Endothelial cell of umbilical vein (primary cell): ENCODE results near the gene ARHGAP45. TPM values are rescaled to one million over a fixed set of nuclear protein-coding genes. Genes with fewer than 3 reads are reported as not detected.

Experiments
- BruUV-seq: library from RNA; stranded (reverse); fragments of 400-500 nt; replicated peaks from 2 replicates; lab custom pipeline; 2021; lab: Mats Ljungman, UMichigan
- CTCF ChIA-PET: fragments of 300-600, 350-600 bp; sonication (Branson Sonifier 250); formaldehyde crosslinking; loops from one replicate; lab custom pipeline; 2021; ENCODE audit warnings: antibody characterized with exemption, inconsistent platforms; lab: Charles Lee
- POLR2A ChIA-PET: fragments of 300-600, 350-600 bp; sonication (Branson Sonifier 250); formaldehyde crosslinking; loops from one replicate; lab custom pipeline; 2021; ENCODE audit warnings: antibody characterized with exemption, inconsistent platforms; lab: Charles Lee
- DNase-seq: peaks from one replicate; pipeline ENCODE4 v3.0.0-alpha.2; 2011; ENCODE audit warnings: low read depth, low spot score
- FAIRE-seq: peaks from 2 replicates; lab custom pipeline; 2011; peaks lifted over from hg19 to GRCh38; lab: Jason Lieb, UNC
- H2AFZ ChIP-seq: 2 replicates; pipeline ENCODE4 v1.6.0; 2012; ENCODE audit warnings: low read depth, low read length, control low read depth, inconsistent platforms
- H3K27ac ChIP-seq: 2 replicates; pipeline ENCODE4 v1.5.1; 2011; ENCODE audit warnings: low read depth, mild to moderate bottlenecking, control low read depth, low read length, moderate library complexity; ENCODE audit not compliant: insufficient read depth
- H3K27me3 ChIP-seq, 2 experiments: 2 replicates each; pipeline versions ENCODE4 v1.6.0 to v1.6.1; 2011; ENCODE audit warnings: low read length in 2 of 2, mixed read lengths in 1 of 2; ENCODE audit not compliant: control insufficient read depth in 2 of 2, insufficient read depth in 2 of 2
- H3K36me3 ChIP-seq, 2 experiments: 2 replicates in 1 of 2; 3 replicates in 1 of 2; pipeline ENCODE4 v1.5.1; 2011; ENCODE audit warnings: low read length in 2 of 2, mild to moderate bottlenecking in 1 of 2, moderate library complexity in 1 of 2; ENCODE audit not compliant: control insufficient read depth in 2 of 2, insufficient read depth in 2 of 2; ENCODE audit errors: extremely low read depth in 1 of 2
- H3K4me1 ChIP-seq: 3 replicates; pipeline ENCODE4 v1.5.1; 2011; ENCODE audit warnings: mild to moderate bottlenecking, low read length; ENCODE audit not compliant: control insufficient read depth, insufficient read depth; ENCODE audit errors: extremely low read depth
- H3K4me2 ChIP-seq: 2 replicates; pipeline ENCODE4 v1.6.1; 2011; ENCODE audit warnings: low read length, control low read depth, mixed read lengths; ENCODE audit not compliant: insufficient read depth
- H3K4me3 ChIP-seq, 3 experiments: fragments of 200-600 bp in 1 of 3; sonication (generic), shearing (Covaris generic) in 1 of 3; replicated peaks in 1 of 3; 2 replicates each; pipeline ENCODE4 v1.5.1; 2011 to 2016; ENCODE audit warnings: control low read depth in 3 of 3, low read length in 3 of 3, mild to moderate bottlenecking in 2 of 3, inconsistent platforms in 1 of 3, low read depth in 1 of 3, moderate library complexity in 1 of 3; ENCODE audit not compliant: insufficient read depth in 1 of 3
- H3K79me2 ChIP-seq: 2 replicates; pipeline ENCODE4 v1.6.0; 2012; ENCODE audit warnings: low read length, inconsistent platforms; ENCODE audit not compliant: control insufficient read depth, insufficient read depth
- H3K9ac ChIP-seq: replicated peaks from 2 replicates; pipeline ENCODE3; 2011; ENCODE audit warnings: low read length, control low read depth; ENCODE audit not compliant: insufficient read depth; ENCODE audit errors: extremely low read depth
- H3K9me1 ChIP-seq: replicated peaks from 3 replicates; pipeline ENCODE4 v1.6.0; 2011; ENCODE audit warnings: mild to moderate bottlenecking, low read length; ENCODE audit not compliant: control insufficient read depth, insufficient read depth; ENCODE audit errors: extremely low read depth
- H3K9me3 ChIP-seq: replicated peaks from 2 replicates; pipeline ENCODE4 v1.5.1; 2012; ENCODE audit warnings: low read length, inconsistent platforms; ENCODE audit not compliant: control insufficient read depth, insufficient read depth
- H4K20me1 ChIP-seq: replicated peaks from 2 replicates; pipeline ENCODE3; 2011; ENCODE audit warnings: mild to moderate bottlenecking, low read length; ENCODE audit not compliant: control insufficient read depth, insufficient read depth; ENCODE audit errors: extremely low read depth
- EZH2 ChIP-seq: IDR thresholded peaks from 2 replicates; pipeline ENCODE4 v1.6.1; 2012; ENCODE audit warnings: borderline replicate concordance, low read depth, mild to moderate bottlenecking, moderate library complexity, low read length, inconsistent platforms; ENCODE audit not compliant: severe bottlenecking
- FOS ChIP-seq: IDR thresholded peaks from 2 replicates; pipeline ENCODE4 v1.6.1; 2011; ENCODE audit warnings: mild to moderate bottlenecking, low read length, moderate library complexity, borderline replicate concordance; ENCODE audit not compliant: insufficient read depth
- GATA2 ChIP-seq: IDR thresholded peaks from 2 replicates; pipeline ENCODE4 v1.7.0; 2011; ENCODE audit warnings: low read depth, mild to moderate bottlenecking, moderate library complexity, mixed read lengths, low read length; ENCODE audit not compliant: insufficient read length, insufficient read depth
- JUN ChIP-seq: IDR thresholded peaks from 2 replicates; pipeline ENCODE4 v1.6.1; 2011; ENCODE audit warnings: borderline replicate concordance, low read depth; ENCODE audit not compliant: insufficient read length, insufficient read depth
- MYC ChIP-seq: IDR thresholded peaks from one replicate; pipeline ENCODE4 v1.6.1; 2011; ENCODE audit warnings: mild to moderate bottlenecking, low read depth, low read length
- POLR2A ChIP-seq: IDR thresholded peaks from 2 replicates; pipeline ENCODE4 v1.6.1; 2012; ENCODE audit warnings: low read depth, mild to moderate bottlenecking, control low read depth, low read length
- POLR2AphosphoS5 ChIP-seq: IDR thresholded peaks from 2 replicates; pipeline ENCODE4 v1.6.1; 2012; ENCODE audit warnings: low read depth, mild to moderate bottlenecking, control low read depth, low read length, moderate library complexity; ENCODE audit not compliant: insufficient read depth
- dilution Hi-C: fragments of 300-500 bp; cut with MboI; formaldehyde crosslinking; loops from one replicate; pipeline ENCODE4 v1.15.0; 2019; ENCODE audit warnings: low sequenced_read_pairs; ENCODE audit not compliant: extremely low pct_ligation_motif_present
- intact Hi-C: fragments of 100-400 bp; cut with micrococcal nuclease; formaldehyde crosslinking; loops from one replicate; pipeline ENCODE4 v1.10.0; 2022
- polyA plus RNA-seq, 4 experiments: library from polyadenylated mRNA; depleted of rRNA in 3 of 4; stranded (reverse) in 3 of 4; unstranded in 1 of 4; fragments of >200 nt; gene quantifications; 2 replicates each; pipeline versions ENCODE4 v1.2.1 to v1.2.3, GENCODE V29; 2011 to 2012; ENCODE audit warnings: missing spikeins in 1 of 4
- total RNA-seq: library from RNA; stranded (reverse); gene quantifications from 2 replicates; pipeline ENCODE4 v1.2.3, GENCODE V29; 2021
- TF ChIP-seq, protein P1 (sequence below), 2 donors: IDR thresholded peaks; 1 replicate in 1 of 2; 2 replicates in 1 of 2; pipeline ENCODE4 v1.5.1; 2011; ENCODE audit warnings: low read length in 2 of 2, mild to moderate bottlenecking in 2 of 2, moderate library complexity in 2 of 2, control low read depth in 1 of 2, inconsistent platforms in 1 of 2, low read depth in 1 of 2; ENCODE audit not compliant: insufficient read depth in 1 of 2; ENCODE audit errors: extremely low read depth in 1 of 2
- TF ChIP-seq, protein P2 (sequence below): IDR thresholded peaks from 2 replicates; pipeline ENCODE4 v1.6.1; 2011; ENCODE audit not compliant: insufficient read depth, insufficient read length

The ARHGAP45 gene
- total and polyA plus RNA-seq, 2 donors (not counting 3 experiments of a cell fraction or from before 2014, with no cell fraction given), result 7.5 to 10.4 TPM

DNA sequence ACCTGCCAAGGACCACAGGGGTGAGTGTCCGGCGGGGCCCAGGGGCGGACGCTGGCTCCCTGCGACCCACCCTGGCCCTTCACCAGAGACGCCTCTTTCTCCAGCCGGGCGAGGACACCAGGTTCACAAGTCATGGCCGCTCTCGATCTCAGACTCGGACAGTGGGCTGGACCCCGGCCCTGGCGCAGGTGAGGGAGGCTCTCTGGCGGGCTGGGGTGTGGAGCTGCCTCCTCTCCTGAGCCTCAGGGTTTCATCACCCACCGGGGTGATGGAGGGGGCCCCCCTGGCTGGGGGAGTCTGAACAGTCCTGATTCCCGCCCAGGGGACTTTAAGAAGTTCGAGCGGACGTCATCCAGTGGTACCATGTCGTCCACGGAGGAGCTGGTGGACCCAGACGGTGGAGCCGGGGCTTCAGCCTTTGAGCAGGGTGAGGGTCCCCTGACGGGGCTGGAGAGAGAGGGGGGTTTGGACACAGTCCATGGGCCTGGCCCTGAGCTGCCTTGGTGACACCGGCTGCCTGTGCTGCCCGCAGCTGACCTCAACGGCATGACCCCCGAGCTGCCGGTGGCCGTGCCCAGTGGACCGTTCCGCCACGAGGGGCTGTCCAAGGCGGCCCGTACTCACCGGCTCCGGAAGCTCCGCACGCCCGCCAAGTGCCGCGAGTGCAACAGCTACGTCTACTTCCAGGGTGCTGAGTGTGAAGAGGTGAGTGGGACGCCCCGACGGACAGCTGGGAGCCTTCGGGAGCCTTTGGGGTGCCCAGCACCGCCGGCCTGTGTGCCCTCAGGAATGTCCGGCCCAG is 13.6 kb downstream of the ARHGAP45 start:
- intact Hi-C loops (no loop called here), dilution Hi-C loops (no loop called here)
- Histone ChIP-seq H3K4me1 (no peaks in the 10 kb centered on the region), H3K36me3 (no peaks in the 10 kb centered on the region), H3K79me2 (no peaks in the 10 kb centered on the region), H3K4me2 (no peak overlapping the region), H3K9me1 (no peaks in the 10 kb centered on the region), H4K20me1 (no peaks in the 10 kb centered on the region), H3K27ac (no peak overlapping the region), H3K9ac (no peak overlapping the region), H3K9me3 (no peaks in the 10 kb centered on the region), H3K4me3 (no peak overlapping the region), H3K27me3 (no peaks in the 10 kb centered on the region), H2AFZ (no peak overlapping the region)
- DNase-seq, result no peak
- POLR2A ChIA-PET, result interaction anchor here (1.4 kb wide), 1 partner anchor 23 kb away, joined by 4 read pairs; the partner anchor contains the start of gene GPX4
- no peak for TF ChIP-seq EZH2
- TF ChIP-seq FOS, result no peak
- FAIRE-seq, result no peak
- CTCF ChIA-PET, result interaction anchor here (0.6 to 3.7 kb wide), 5 partner anchors 10 to 119 kb away, joined by 3 to 14 read pairs (median 3); partner anchors contain the start of genes ARHGAP45 and GPX4
- BruUV-seq, result no TSS peak

DNA sequence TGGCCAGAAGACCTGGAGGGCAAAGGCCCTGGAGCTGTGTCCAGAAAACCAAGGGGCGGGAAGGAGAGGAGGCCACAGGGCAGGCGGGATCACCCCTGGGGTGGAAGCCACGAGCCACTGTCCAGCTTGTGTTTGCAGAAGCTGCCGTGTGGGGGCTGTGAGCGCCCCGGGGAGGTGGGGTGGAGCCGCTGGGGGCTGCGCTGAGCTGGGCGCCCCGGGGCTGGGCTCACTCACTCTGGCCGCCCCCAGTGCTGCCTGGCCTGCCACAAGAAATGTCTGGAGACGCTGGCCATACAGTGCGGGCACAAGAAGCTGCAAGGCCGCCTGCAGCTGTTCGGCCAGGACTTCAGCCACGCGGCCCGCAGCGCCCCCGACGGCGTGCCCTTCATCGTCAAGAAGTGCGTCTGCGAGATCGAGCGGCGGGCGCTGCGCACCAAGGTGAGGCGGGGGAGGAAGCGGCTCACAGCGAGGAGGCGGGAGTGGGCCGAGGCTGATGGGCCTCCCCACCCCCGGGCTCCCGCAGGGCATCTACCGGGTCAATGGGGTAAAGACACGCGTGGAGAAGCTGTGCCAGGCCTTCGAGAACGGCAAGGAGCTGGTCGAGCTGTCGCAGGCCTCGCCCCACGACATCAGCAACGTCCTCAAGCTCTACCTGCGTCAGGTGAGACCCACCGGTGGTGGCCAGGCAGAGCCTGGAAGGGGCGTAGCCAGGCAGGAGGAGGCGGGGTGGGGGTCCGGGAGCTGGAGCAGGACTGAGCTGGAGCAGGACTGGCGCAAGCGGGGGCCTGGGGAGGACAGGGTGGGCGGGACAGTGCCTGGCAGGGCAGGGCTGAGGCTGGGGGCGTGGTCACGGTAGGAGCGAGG is 14.6 kb downstream of the ARHGAP45 start:
- no peaks in the 10 kb centered on the region for H3K36me3 ChIP-seq
- no peaks in the 10 kb centered on the region for H4K20me1 ChIP-seq
- H3K9me3 ChIP-seq, result no peaks in the 10 kb centered on the region
- no peak overlapping the region for H3K4me2 ChIP-seq
- no peak overlapping the region for H3K4me3 ChIP-seq
- dilution Hi-C loops, result no loop called here
- H3K27me3 ChIP-seq, result no peaks in the 10 kb centered on the region
- no TSS peak for BruUV-seq
- H3K9me1 ChIP-seq, result no peaks in the 10 kb centered on the region
- CTCF ChIA-PET, result interaction anchor here (1.0 to 3.7 kb wide), 5 partner anchors 11 to 113 kb away, joined by 3 to 14 read pairs (median 4); partner anchors contain the start of genes ARHGAP45 and GPX4
- H3K79me2 ChIP-seq, result no peaks in the 10 kb centered on the region
- FAIRE-seq (no peak), DNase-seq (no peak)
- H3K27ac ChIP-seq, result no peak overlapping the region
- no peaks in the 10 kb centered on the region for H3K4me1 ChIP-seq
- POLR2A ChIA-PET, result interaction anchor here (1.4 kb wide), 1 partner anchor 22 kb away, joined by 4 read pairs; the partner anchor contains the start of gene GPX4
- TF ChIP-seq FOS (no peak), POLR2AphosphoS5 (no peak), EZH2 (no peak), MYC (no peak), GATA2 (no peak), JUN (no peak), POLR2A (no peak)
- TF ChIP-seq, protein P1, sequence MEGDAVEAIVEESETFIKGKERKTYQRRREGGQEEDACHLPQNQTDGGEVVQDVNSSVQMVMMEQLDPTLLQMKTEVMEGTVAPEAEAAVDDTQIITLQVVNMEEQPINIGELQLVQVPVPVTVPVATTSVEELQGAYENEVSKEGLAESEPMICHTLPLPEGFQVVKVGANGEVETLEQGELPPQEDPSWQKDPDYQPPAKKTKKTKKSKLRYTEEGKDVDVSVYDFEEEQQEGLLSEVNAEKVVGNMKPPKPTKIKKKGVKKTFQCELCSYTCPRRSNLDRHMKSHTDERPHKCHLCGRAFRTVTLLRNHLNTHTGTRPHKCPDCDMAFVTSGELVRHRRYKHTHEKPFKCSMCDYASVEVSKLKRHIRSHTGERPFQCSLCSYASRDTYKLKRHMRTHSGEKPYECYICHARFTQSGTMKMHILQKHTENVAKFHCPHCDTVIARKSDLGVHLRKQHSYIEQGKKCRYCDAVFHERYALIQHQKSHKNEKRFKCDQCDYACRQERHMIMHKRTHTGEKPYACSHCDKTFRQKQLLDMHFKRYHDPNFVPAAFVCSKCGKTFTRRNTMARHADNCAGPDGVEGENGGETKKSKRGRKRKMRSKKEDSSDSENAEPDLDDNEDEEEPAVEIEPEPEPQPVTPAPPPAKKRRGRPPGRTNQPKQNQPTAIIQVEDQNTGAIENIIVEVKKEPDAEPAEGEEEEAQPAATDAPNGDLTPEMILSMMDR (IDR thresholded peaks at IDR 0.05; ENCODE audit: extremely low read depth in 1 of 2, insufficient read depth in 1 of 2, low read depth in 1 of 2, low read length in 2 of 2), result no peak
- TF ChIP-seq, protein P2, sequence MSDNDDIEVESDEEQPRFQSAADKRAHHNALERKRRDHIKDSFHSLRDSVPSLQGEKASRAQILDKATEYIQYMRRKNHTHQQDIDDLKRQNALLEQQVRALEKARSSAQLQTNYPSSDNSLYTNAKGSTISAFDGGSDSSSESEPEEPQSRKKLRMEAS, result no peak
- no peak overlapping the region for H2AFZ ChIP-seq
- H3K9ac ChIP-seq, result no peak overlapping the region
- intact Hi-C loops, result no loop called here
